22Rv1 (cell line): ENCODE measurements around the gene LHPP.

ENCODE experiments used
- CTCF ChIP-seq: fragments of 450-650 bp; IDR thresholded peaks from 2 replicates; pipeline ENCODE4 v1.5.1; 2017; ENCODE audit warnings: mild to moderate bottlenecking
- ZFX ChIP-seq: fragments of 450-650 bp; IDR thresholded peaks from 2 replicates; pipeline ENCODE4 v1.6.1; 2017; ENCODE audit warnings: antibody characterized with exemption, borderline replicate concordance

GRCh38 chr10:124481717-124482116 lies 20.1 kb downstream of the LHPP start:
- no peak for TF ChIP-seq CTCF
- no peak for TF ChIP-seq ZFX
